SHP77 (cell line): Measurements from ENCODE around the gene OR5C1.
"Not testable (repeated sequence)": the region's sequence is repeated elsewhere in the genome, so short reads cannot be mapped to it uniquely, and the experiment has no call there.

Experiments used
- DNase-seq, 2 experiments: peaks; one replicate each; lab custom pipeline; 2025; lab: John Stamatoyannopoulos, UW

The OR5C1 gene

GRCh38 chr9:122788831-122789230, at the start of gene OR5C1:
Gene OR5C1, plus strand, starts transcription at chr9:122788933. Its CDS starts 0 bp downstream, at chr9:122788933.
- DNase-seq, result no peak

DNA sequence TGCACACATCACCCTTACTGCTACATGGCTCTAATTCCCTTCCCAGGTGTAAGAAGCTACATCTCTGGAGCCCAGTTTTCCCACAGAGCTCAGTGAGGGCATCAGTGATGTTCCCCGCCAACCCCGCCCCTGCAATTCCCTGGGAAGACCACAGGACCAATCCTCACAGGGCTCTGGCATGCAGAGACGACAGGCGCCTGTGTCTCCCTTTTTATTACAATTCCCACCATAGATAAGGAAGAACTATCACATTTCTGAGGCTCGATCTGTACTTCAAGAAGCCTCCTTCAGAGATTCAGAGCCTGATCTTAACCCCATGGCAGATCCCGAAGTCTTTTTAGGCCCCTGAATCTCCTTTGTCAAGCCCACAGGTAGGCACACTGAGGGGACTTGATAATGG, 46.7 kb upstream of the OR5C1 start, which contains the start of gene OR1L6:
TSS of gene OR1L6 (plus strand) at position 301 of the 400 bp plus-strand sequence. CDS start 7,545 bp downstream, outside the sequence.
- no peak for DNase-seq

DNA sequence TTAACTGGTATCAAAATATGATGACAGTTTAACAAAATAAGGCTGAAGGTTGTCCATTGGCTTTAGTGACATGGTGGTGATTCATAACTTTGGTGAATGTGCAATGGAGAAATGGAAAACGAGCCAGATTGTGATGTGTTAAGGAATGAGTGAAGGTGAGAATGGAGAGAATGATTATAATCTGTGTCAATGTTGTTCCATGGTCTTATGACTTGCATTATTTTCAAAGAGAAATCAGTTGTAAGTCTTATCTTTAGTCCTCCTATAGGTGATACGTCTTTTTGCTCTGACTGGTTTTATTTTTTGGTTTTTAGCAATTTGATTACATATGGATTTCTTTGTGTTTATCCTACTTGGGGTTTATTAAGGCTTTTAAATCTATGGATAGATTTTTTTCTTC, 33.9 kb upstream of the OR5C1 start:
- DNase-seq, result no peak

- no peak for DNase-seq
Observed at GRCh38 chr9:122767817-122768216, 20.9 kb upstream of the OR5C1 start.

DNA sequence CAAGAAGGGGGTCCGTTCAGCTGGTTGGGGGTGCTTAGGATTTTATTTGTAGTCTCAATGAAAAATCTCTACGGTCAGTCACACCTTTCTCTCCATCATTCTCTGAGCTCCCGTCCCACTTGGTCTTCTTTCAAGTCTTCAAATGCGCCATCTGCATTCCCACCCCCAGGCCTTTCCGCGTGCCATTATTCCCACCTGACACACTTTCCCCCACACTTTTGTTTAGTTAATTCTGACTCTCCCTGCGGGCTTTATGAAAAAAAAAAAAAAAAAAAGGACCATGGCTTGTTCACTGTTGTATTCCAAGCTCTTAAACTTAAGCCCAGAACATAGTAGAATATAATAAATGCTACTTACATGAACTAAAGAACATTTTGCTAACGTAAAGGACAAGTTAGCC, 11.7 kb upstream of the OR5C1 start:
- no peak for DNase-seq

- no peak for DNase-seq
Observed at GRCh38 chr9:122777935-122778627, 10.7 kb upstream of the OR5C1 start.

- no peak for DNase-seq
Observed at GRCh38 chr9:122779181-122779580, 9.6 kb upstream of the OR5C1 start.

DNA sequence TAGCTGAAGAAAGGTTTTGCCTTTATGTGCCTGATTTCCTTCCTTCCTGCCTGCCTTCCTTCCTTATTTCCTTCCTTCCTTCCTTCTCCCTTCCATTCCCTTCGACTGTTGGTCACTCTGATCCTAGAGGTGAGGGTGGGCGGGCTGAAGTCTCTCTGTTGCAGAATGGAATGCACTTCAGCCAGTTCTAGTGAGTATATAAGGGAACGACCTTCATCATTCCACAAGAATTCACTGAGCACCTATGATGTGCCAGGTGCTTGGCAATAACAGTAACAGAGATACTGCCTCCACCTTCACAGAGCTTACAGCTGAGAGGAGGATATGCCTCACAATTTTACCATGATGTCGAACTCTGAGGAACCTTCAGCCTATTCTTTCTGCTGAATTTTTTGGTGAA, 8.7 kb upstream of the OR5C1 start:
- DNase-seq, result no peak

- no peak for DNase-seq
Observed at GRCh38 chr9:122781671-122782070, 7.1 kb upstream of the OR5C1 start.

DNA sequence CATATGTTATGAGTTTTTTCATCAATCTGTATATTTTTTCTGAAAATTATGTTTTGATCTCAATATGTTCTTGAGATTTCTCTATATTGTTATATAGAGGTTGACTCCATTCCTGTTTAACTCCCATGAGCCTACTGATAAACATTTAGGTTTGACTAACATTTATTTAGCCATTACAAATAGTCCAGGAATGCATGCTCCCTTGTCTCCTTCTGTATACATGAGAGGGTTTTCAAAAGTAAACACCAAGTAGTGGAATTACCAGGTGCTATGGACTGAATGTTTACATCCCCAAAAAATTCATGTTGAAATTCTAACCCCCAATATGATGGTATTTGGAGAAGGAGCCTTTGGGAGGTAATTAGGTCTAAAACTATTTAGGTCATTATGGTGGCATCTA, 3.5 kb upstream of the OR5C1 start:
- DNase-seq, result no peak

- no peak for DNase-seq
Observed at GRCh38 chr9:122786338-122786737, 2.4 kb upstream of the OR5C1 start.

- DNase-seq, result no peak
Observed at GRCh38 chr9:122789256-122790046, 718 bp downstream of the OR5C1 start.

- no peak for DNase-seq
Observed at GRCh38 chr9:122791872-122792669, 3.3 kb downstream of the OR5C1 start.

DNA sequence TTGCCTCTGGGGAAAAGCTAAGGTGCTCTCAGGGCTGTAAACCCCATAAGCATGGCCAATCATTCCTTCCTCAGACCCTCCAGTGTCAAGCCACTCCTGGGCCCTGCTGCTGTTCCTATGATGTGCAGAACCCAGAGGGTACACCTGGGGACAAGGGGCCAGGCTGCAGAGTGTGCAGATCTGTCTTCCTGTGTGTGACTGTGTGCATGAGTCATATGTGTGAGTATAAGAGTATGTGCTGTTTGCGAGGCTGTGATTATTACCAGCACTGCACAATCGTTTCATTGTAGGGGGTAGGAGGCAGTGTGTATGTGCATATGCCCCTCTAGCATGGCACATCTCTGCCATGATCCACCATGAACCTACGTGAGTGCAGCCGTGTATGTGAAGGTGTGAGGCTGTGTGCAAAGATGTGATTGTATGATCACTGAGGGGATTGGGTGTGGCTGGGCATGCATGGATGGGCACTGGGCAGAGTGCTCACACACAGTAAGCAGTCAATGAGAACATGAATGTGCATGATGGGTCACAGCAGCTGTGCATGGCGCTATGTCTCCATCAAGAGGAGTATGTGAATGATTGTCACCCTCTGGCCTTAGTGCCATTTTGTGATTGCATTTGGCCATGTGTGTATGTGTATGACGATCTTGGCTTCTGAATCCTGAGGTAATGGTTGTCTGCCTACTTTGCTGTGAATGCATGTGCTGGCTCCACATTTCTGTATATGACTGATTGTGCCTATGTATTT, 8.8 kb downstream of the OR5C1 start:
- DNase-seq, result no peak

- no peak for DNase-seq
Observed at GRCh38 chr9:122800066-122801060, 11.6 kb downstream of the OR5C1 start, which contains the start of gene OR1K1. Gene OR1K1, plus strand, starts transcription at chr9:122800123. Its CDS starts 0 bp downstream, at chr9:122800123.

GRCh38 chr9:122806661-122807060, 17.9 kb downstream of the OR5C1 start:
- no peak for DNase-seq

DNA sequence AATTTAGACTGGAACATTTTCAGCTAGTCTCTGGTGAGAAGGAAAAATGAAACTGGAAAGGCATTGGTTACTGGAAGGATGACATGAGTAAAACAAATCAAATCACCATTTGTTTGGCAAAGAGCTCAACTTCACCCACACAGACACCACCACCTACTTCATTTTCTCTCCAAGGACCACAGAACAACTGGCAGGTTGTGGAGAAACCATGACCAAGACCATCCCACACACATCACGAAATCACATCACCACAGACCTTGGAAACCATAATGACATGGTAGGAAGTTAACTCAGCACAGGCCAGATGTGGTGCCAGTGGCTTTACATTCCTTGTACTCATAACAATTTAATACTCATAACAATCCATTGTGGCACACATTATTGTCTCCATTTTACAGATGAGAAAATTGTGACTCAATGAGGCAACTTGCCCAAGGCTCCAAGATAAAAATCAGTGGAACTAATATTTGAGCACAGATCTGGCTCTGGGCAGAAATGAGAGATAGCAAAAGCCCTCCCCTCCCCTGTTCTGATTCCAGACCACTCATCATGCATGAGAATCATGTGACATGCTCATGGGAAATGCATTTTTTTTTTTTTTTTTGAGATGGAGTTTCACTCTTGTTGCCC, 18.7 kb downstream of the OR5C1 start:
- no peak for DNase-seq

GRCh38 chr9:122808141-122808540, 19.4 kb downstream of the OR5C1 start:
- no peak for DNase-seq

- DNase-seq, result not testable (repeated sequence)
Observed at GRCh38 chr9:122809261-122809660, 20.5 kb downstream of the OR5C1 start.
